GM12878 (cell line): Measurements from ENCODE around the gene VMP1. TPM values are rescaled to one million over a fixed set of nuclear protein-coding genes. Genes with fewer than 3 reads are reported as not detected.
A peak's percentile ranks its signal among the peaks of the same experiment; 100 is the strongest.

ENCODE experiments used
- ATAC-seq: fragments of 200-7000 bp; cut with Tn5 transposase; 3 replicates; pipeline ENCODE4 v1.9.1; 2020; ENCODE audit warnings: mild to moderate bottlenecking, moderate library complexity
- BruUV-seq: library from RNA; stranded (reverse); fragments of 400-500 nt; replicated peaks from 2 replicates; lab custom pipeline; 2021; lab: Mats Ljungman, UMichigan
- CTCF ChIA-PET: fragments of 300-600 bp; sonication (Branson Sonifier 250); formaldehyde crosslinking; extraction: SDS; loops from one replicate; lab custom pipeline; 2021; ENCODE audit warnings: inconsistent platforms; lab: Yijun Ruan, JAX
- POLR2A ChIA-PET: fragments of 350-600 bp; formaldehyde crosslinking; extraction: SDS; loops from one replicate; lab custom pipeline; 2021; ENCODE audit warnings: inconsistent platforms; lab: Charles Lee
- RAD21 ChIA-PET: fragments of 300-600 bp; sonication (Branson Sonifier 250); formaldehyde crosslinking; loops from one replicate; lab custom pipeline; 2023; ENCODE audit warnings: antibody characterized with exemption; ENCODE audit not compliant: unreplicated experiment; lab: Charles Lee
- SMC1A ChIA-PET: fragments of 300-600 bp; sonication (Branson Sonifier 250); formaldehyde crosslinking; loops from one replicate; lab custom pipeline; 2023; ENCODE audit not compliant: unreplicated experiment, uncharacterized antibody; lab: Charles Lee
- DNase-seq: peaks from one replicate; pipeline ENCODE4 v3.0.0-alpha.2; 2011; ENCODE audit warnings: low read depth, low spot score
- FAIRE-seq: peaks from 3 replicates; lab custom pipeline; 2011; peaks lifted over from hg19 to GRCh38; lab: Jason Lieb, UNC
- H2AFZ ChIP-seq: 2 replicates; pipeline ENCODE4 v1.6.0; 2011; ENCODE audit warnings: low read depth, low read length, control low read depth; ENCODE audit not compliant: control insufficient read depth
- H3K27ac ChIP-seq: 2 replicates; pipeline ENCODE4 v1.5.1; 2011; ENCODE audit warnings: control low read depth; ENCODE audit not compliant: control insufficient read depth, insufficient read depth
- H3K27me3 ChIP-seq, 2 experiments: replicated peaks in 1 of 2; 2 replicates each; pipeline versions ENCODE4 v1.6.0 to v1.6.1; 2011; ENCODE audit warnings: low read length in 1 of 2; ENCODE audit not compliant: control insufficient read depth in 2 of 2, insufficient read depth in 2 of 2
- H3K36me3 ChIP-seq, 2 experiments: 2 replicates each; pipeline ENCODE4 v1.5.1; 2011; ENCODE audit warnings: low read length in 1 of 2; ENCODE audit not compliant: control insufficient read depth in 2 of 2, insufficient read depth in 2 of 2
- H3K4me1 ChIP-seq: 2 replicates; pipeline ENCODE4 v1.6.1; 2011; ENCODE audit warnings: mild to moderate bottlenecking, low read length, moderate library complexity, mixed read lengths; ENCODE audit not compliant: control insufficient read depth, insufficient read depth
- H3K4me2 ChIP-seq: 2 replicates; pipeline ENCODE4 v1.6.0; 2011; ENCODE audit warnings: control low read depth; ENCODE audit not compliant: control insufficient read depth, insufficient read depth
- H3K4me3 ChIP-seq: fragments of 200-600 bp; sonication (generic); 2 replicates; pipeline ENCODE4 v1.5.1; 2016
- H3K79me2 ChIP-seq: 2 replicates; pipeline ENCODE4 v1.6.0; 2011; ENCODE audit warnings: low read length; ENCODE audit not compliant: control insufficient read depth, insufficient read depth
- H3K9ac ChIP-seq: 2 replicates; pipeline ENCODE4 v1.8.0; 2011; ENCODE audit warnings: low read length, control low read depth, mixed read lengths; ENCODE audit not compliant: control insufficient read depth, insufficient read depth
- H3K9me3 ChIP-seq: replicated peaks from 3 replicates; pipeline ENCODE4 v1.5.1; 2011; ENCODE audit warnings: mild to moderate bottlenecking, low read length; ENCODE audit not compliant: control insufficient read depth, insufficient read depth
- H4K20me1 ChIP-seq: 2 replicates; pipeline ENCODE4 v1.6.0; 2011; ENCODE audit not compliant: control insufficient read depth, insufficient read depth
- CBFB ChIP-seq: IDR thresholded peaks from 2 replicates; pipeline ENCODE4 v1.6.1; 2016; ENCODE audit warnings: antibody characterized with exemption, low read depth
- CREB1 ChIP-seq: IDR thresholded peaks from 2 replicates; pipeline ENCODE4 v1.6.1; 2012; ENCODE audit warnings: low read depth, mild to moderate bottlenecking, inconsistent platforms
- EED ChIP-seq: sonication (generic); IDR thresholded peaks from 2 replicates; pipeline ENCODE4 v1.6.1; 2016; ENCODE audit warnings: antibody characterized with exemption, low read depth
- ESRRA ChIP-seq: IDR thresholded peaks from 2 replicates; pipeline ENCODE4 v1.6.1; 2012; ENCODE audit warnings: mild to moderate bottlenecking, low read length, improper control_type of control experiment
- FOS ChIP-seq: IDR thresholded peaks from 3 replicates; pipeline ENCODE4 v1.6.1; 2011; ENCODE audit warnings: borderline replicate concordance; ENCODE audit not compliant: insufficient read length; ENCODE audit errors: extremely low read depth
- IKZF1 ChIP-seq: fragments of 450-650 bp; conservative IDR thresholded peaks from 2 replicates; pipeline ENCODE4 v1.6.1; 2017; ENCODE audit warnings: antibody characterized with exemption, mild to moderate bottlenecking
- IKZF2 ChIP-seq, 2 experiments: fragments of 450-650 bp; IDR thresholded peaks; 2 replicates each; pipeline ENCODE4 v1.6.1; 2017; ENCODE audit warnings: mild to moderate bottlenecking in 2 of 2, moderate library complexity in 2 of 2
- MLLT1 ChIP-seq: fragments of 450-650 bp; IDR thresholded peaks from 2 replicates; pipeline ENCODE4 v1.6.1; 2016; ENCODE audit warnings: mild to moderate bottlenecking
- MTA2 ChIP-seq: fragments of 450-650 bp; IDR thresholded peaks from 2 replicates; pipeline ENCODE4 v1.6.1; 2016; ENCODE audit warnings: low read depth, mild to moderate bottlenecking, moderate library complexity
- NFIC ChIP-seq: IDR thresholded peaks from 2 replicates; pipeline ENCODE4 v1.6.1; 2012; ENCODE audit warnings: low read depth, mild to moderate bottlenecking, inconsistent platforms, low read length, moderate library complexity
- NR2C1 ChIP-seq: fragments of 450-650 bp; IDR thresholded peaks from 2 replicates; pipeline ENCODE4 v1.6.1; 2017; ENCODE audit warnings: antibody characterized with exemption, mild to moderate bottlenecking, moderate library complexity
- POLR2A ChIP-seq: IDR thresholded peaks from 2 replicates; pipeline ENCODE4 v1.6.1; 2011; ENCODE audit warnings: low read depth, mild to moderate bottlenecking, low read length
- RELB ChIP-seq: fragments of 450-650 bp; IDR thresholded peaks from 2 replicates; pipeline ENCODE4 v1.6.1; 2017; ENCODE audit warnings: low read depth, mild to moderate bottlenecking, moderate library complexity
- RUNX3 ChIP-seq: IDR thresholded peaks from 2 replicates; pipeline ENCODE4 v1.6.1; 2012; ENCODE audit warnings: low read length, inconsistent platforms
- SMARCA5 ChIP-seq: fragments of 450-650 bp; IDR thresholded peaks from 2 replicates; pipeline ENCODE4 v1.6.1; 2017; ENCODE audit warnings: mild to moderate bottlenecking
- STAT1 ChIP-seq: fragments of 450-650 bp; conservative IDR thresholded peaks from 2 replicates; pipeline ENCODE4 v1.6.1; 2014; ENCODE audit warnings: antibody characterized with exemption, mild to moderate bottlenecking
- TAF1 ChIP-seq: IDR thresholded peaks from 2 replicates; pipeline ENCODE4 v1.6.1; 2011; ENCODE audit warnings: mild to moderate bottlenecking, low read depth, low read length, borderline replicate concordance
- ZNF274 ChIP-seq: IDR thresholded peaks from one replicate; pipeline ENCODE4 v1.8.0; 2011; ENCODE audit not compliant: insufficient read length, insufficient read depth
- WGBS: methylation state at CpG from one replicate; pipeline ENCODE4 v1.1.6; 2016; ENCODE audit warnings: low lambda C conversion rate; ENCODE audit not compliant: insufficient replicate concordance, insufficient coverage; ENCODE audit errors: missing lambda C conversion rate; 5-methylcytosine and 5-hydroxymethylcytosine counted together
- in situ Hi-C: fragments of 300-500 bp; cut with MboI; formaldehyde crosslinking; loops from 9 replicates; pipeline ENCODE4 v1.14.3; 2018; ENCODE audit warnings: mixed read lengths
- intact Hi-C: fragments of 100-400 bp; cut with micrococcal nuclease; formaldehyde crosslinking; loops from one replicate; pipeline ENCODE4 v1.14.2; 2022; ENCODE audit not compliant: unreplicated experiment
- polyA plus RNA-seq, 11 experiments: library from polyadenylated mRNA; depleted of rRNA in 4 of 11; unstranded in 6 of 11; stranded (reverse) in 5 of 11; fragments of >200 nt; fragmentation: Nextera tagmentation in 4 of 11; fragmentation: Illumina TruSeq in 1 of 11; extraction: Ambion mirVana in 4 of 11; extraction: Trizol in 1 of 11; gene quantifications; 1 replicate in 1 of 11; 2 replicates in 10 of 11; pipeline versions ENCODE4 v1.2.1 to v1.2.3, GENCODE V29; 2011 to 2016; ENCODE audit warnings: inconsistent platforms in 2 of 11, missing spikeins in 2 of 11, low read depth in 1 of 11
- total RNA-seq, 4 experiments: library from RNA; depleted of rRNA in 3 of 4; stranded (reverse); fragments of >200 nt in 3 of 4; fragmentation: Illumina TruSeq in 1 of 4; extraction: Trizol in 1 of 4; gene quantifications; 2 replicates each; pipeline versions ENCODE4 v1.2.1 to v1.2.3, GENCODE V29; 2013 to 2021

VMP1 gene
- total and polyA plus RNA-seq, 10 of the 15 experiments (the other 5 are each of a cell fraction or from before 2014, with no cell fraction given) = 88.4 to 199 (median 132) TPM

DNA sequence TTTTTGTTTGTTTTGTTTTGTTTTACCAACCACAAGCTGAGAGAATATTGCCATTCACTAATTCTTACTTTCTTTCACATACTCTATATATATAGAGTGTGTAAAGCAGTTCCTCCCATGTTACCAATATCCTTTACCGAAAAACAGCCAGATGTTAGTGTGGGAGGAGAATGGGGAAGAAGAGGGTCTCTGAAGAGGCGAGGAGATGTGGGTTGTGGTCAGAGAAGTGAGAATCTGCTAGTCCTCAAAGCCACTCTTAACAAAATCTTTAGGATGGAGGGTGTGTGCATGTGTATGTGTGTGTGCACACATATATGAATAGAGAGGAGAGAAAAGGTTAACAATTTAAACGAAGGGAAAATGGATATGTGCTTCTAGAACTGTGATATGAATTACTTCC lies 104.7 kb downstream of the VMP1 start:
- Histone ChIP-seq H2AFZ (no peak overlapping the region), H3K36me3 (no peaks in the 10 kb centered on the region; a peak in 1 of 4 replicates), H4K20me1 (no peaks in the 10 kb centered on the region), H3K4me1 (peaks cover 5% of the 10 kb centered on the region; the same call in 1 of the 2 replicates), H3K27ac (no peak overlapping the region), H3K9me3 (no peaks in the 10 kb centered on the region), H3K4me2 (no peak overlapping the region), H3K27me3 (no peaks in the 10 kb centered on the region), H3K9ac (no peak overlapping the region), H3K79me2 (no peaks in the 10 kb centered on the region), H3K4me3 (no peak overlapping the region)
- DNase-seq = no peak
- in situ Hi-C loops (no loop called here), intact Hi-C loops (no loop called here)
- ATAC-seq = peak; percentile 63
- ChIA-PET CTCF (no interaction called here), SMC1A (interaction anchor here (1.0 to 2.0 kb wide), 2 partner anchors 15 to 25 kb away, joined by 4 to 6 read pairs; no protein-coding TSS in a partner anchor), POLR2A (interaction anchor here (0.6 to 2.9 kb wide), 3 partner anchors 16 to 82 kb away, joined by 3 to 14 read pairs (median 3); no protein-coding TSS in a partner anchor), RAD21 (interaction anchor here (1.0 kb wide), 1 partner anchor 58 kb away, joined by 4 read pairs; no protein-coding TSS in a partner anchor)
- WGBS = 8% methylated on average over 3 of the region's 3 CpGs
- FAIRE-seq = peak; percentile 41
- TF ChIP-seq STAT1 (no peak), MTA2 (peak; percentile 31; the same call in 1 of the 2 replicates), IKZF2 (IDR thresholded peaks at IDR 0.05) (peak; percentile 61 to 66; a peak in 2 of 4 replicates), CREB1 (no peak), RELB (0 out of 2 replicates have a peak, but pooled peaks have one; percentile 42), IKZF1 (peak; percentile 54; the same call in 1 of the 2 replicates), CBFB (peak; percentile 51; the same call in 1 of the 2 replicates), EED (0 out of 2 replicates have a peak, but pooled peaks have one; percentile 29), FOS (no peak), ZNF274 (no peak), ESRRA (no peak), NR2C1 (no peak), NFIC (peak; percentile 66; the same call in 1 of the 2 replicates), TAF1 (no peak), RUNX3 (peak; percentile 87), SMARCA5 (no peak), POLR2A (no peak), MLLT1 (no peak)
- BruUV-seq = no TSS peak
